SHP77 (cell line): ENCODE data around the gene ERCC1.

Experiments used
- DNase-seq, 2 experiments: peaks; one replicate each; lab custom pipeline; 2025; lab: John Stamatoyannopoulos, UW

Gene ERCC1

GRCh38 chr19:45364696-45365095 is 59.0 kb downstream of the ERCC1 start:
- DNase-seq, result no peak

GRCh38 chr19:45363861-45364459 is 59.8 kb downstream of the ERCC1 start:
- DNase-seq, result no peak

GRCh38 chr19:45362291-45362690 is 61.4 kb downstream of the ERCC1 start:
- no peak for DNase-seq

- no peak for DNase-seq
Observed at GRCh38 chr19:45361608-45362007, 62.1 kb downstream of the ERCC1 start.

- no peak for DNase-seq
Observed at GRCh38 chr19:45358213-45358792, 65.4 kb downstream of the ERCC1 start.

GRCh38 chr19:45357445-45357783 is 66.3 kb downstream of the ERCC1 start:
- DNase-seq, result no peak
